NK-92 treated with Interleukin-12 subunit alpha and Interleukin-12 subunit beta, amount 100 ng/mL, for 24 hours (cell line): Measurements from ENCODE around the gene SPC24.
"Not testable (repeated sequence)": the region's sequence is repeated elsewhere in the genome, so short reads cannot be mapped to it uniquely, and the experiment has no call there.

ENCODE experiments used
- DNase-seq: peaks from one replicate; lab custom pipeline; 2025; lab: John Stamatoyannopoulos, UW

The SPC24 gene

GRCh38 chr19:11130824-11131455 is 24.6 kb downstream of the SPC24 start:
- DNase-seq = peak; percentile 32

- DNase-seq = no peak
Measured at GRCh38 chr19:11127905-11128304, 27.7 kb downstream of the SPC24 start.

- DNase-seq = peak; percentile 47
Measured at GRCh38 chr19:11125994-11126685, 29.4 kb downstream of the SPC24 start.

GRCh38 chr19:11124157-11124556 is 31.4 kb downstream of the SPC24 start:
- DNase-seq = not testable (repeated sequence)

GRCh38 chr19:11123114-11123513 is 32.5 kb downstream of the SPC24 start:
- DNase-seq = no peak

GRCh38 chr19:11121963-11122362 is 33.6 kb downstream of the SPC24 start:
- DNase-seq = not testable (repeated sequence)

GRCh38 chr19:11116507-11116906 is 39.1 kb downstream of the SPC24 start:
- no peak for DNase-seq

- DNase-seq = no peak
Measured at GRCh38 chr19:11115895-11116446, 39.6 kb downstream of the SPC24 start.

- no peak for DNase-seq
Measured at GRCh38 chr19:11115042-11115441, 40.5 kb downstream of the SPC24 start.

GRCh38 chr19:11113140-11113708 is 42.4 kb downstream of the SPC24 start:
- no peak for DNase-seq

- DNase-seq = no peak
Measured at GRCh38 chr19:11111771-11112144, 43.8 kb downstream of the SPC24 start.

GRCh38 chr19:11111117-11111770 is 44.3 kb downstream of the SPC24 start:
- no peak for DNase-seq

- DNase-seq = no peak
Measured at GRCh38 chr19:11108746-11109145, 46.8 kb downstream of the SPC24 start.

GRCh38 chr19:11106477-11106876 is 49.1 kb downstream of the SPC24 start:
- DNase-seq = no peak

- no peak for DNase-seq
Measured at GRCh38 chr19:11105014-11105636, 50.5 kb downstream of the SPC24 start.

- not testable (repeated sequence) for DNase-seq
Measured at GRCh38 chr19:11103667-11104066, 51.9 kb downstream of the SPC24 start.

- no peak for DNase-seq
Measured at GRCh38 chr19:11102944-11103343, 52.6 kb downstream of the SPC24 start.

- DNase-seq = no peak
Measured at GRCh38 chr19:11101057-11101456, 54.5 kb downstream of the SPC24 start.

- DNase-seq = no peak
Measured at GRCh38 chr19:11100049-11100448, 55.5 kb downstream of the SPC24 start.

- no peak for DNase-seq
Measured at GRCh38 chr19:11098861-11099260, 56.7 kb downstream of the SPC24 start.

GRCh38 chr19:11098327-11098726 is 57.3 kb downstream of the SPC24 start:
- no peak for DNase-seq

GRCh38 chr19:11097367-11097766 is 58.2 kb downstream of the SPC24 start:
- DNase-seq = not testable (repeated sequence)
